ENCODE results near the gene KNSTRN.

KNSTRN gene

GRCh38 chr15:40369474-40369869 is 13.0 kb upstream of the KNSTRN start:
- H2AFZ ChIP-seq (ENCODE audit: low read depth, low read length, severe bottlenecking), result no peak overlapping the region
- H4K20me1 ChIP-seq (ENCODE audit: low read depth, low read length), result no peaks in the 10 kb centered on the region
- H3K9me3 ChIP-seq (ENCODE audit: insufficient read depth, low read length), result no peaks in the 10 kb centered on the region
- H3K9ac ChIP-seq (ENCODE audit: low read length), result no peak overlapping the region
- TF ChIP-seq, protein P1, sequence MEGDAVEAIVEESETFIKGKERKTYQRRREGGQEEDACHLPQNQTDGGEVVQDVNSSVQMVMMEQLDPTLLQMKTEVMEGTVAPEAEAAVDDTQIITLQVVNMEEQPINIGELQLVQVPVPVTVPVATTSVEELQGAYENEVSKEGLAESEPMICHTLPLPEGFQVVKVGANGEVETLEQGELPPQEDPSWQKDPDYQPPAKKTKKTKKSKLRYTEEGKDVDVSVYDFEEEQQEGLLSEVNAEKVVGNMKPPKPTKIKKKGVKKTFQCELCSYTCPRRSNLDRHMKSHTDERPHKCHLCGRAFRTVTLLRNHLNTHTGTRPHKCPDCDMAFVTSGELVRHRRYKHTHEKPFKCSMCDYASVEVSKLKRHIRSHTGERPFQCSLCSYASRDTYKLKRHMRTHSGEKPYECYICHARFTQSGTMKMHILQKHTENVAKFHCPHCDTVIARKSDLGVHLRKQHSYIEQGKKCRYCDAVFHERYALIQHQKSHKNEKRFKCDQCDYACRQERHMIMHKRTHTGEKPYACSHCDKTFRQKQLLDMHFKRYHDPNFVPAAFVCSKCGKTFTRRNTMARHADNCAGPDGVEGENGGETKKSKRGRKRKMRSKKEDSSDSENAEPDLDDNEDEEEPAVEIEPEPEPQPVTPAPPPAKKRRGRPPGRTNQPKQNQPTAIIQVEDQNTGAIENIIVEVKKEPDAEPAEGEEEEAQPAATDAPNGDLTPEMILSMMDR (IDR thresholded peaks at IDR 0.05; ENCODE audit: insufficient read depth, low read length, poor library complexity, severe bottlenecking), result no peak
- no peak for TF ChIP-seq EZH2phosphoT487 (conservative IDR thresholded peaks at IDR 0.05; ENCODE audit: low read length)
- no peaks in the 10 kb centered on the region for H3F3A ChIP-seq (ENCODE audit: insufficient read depth)
- H3K36me3 ChIP-seq (ENCODE audit: low read length), result no peaks in the 10 kb centered on the region
- no peaks in the 10 kb centered on the region; the same call in 1 of the 2 replicates for H3K27me3 ChIP-seq (ENCODE audit: low read length)
- H3K4me3 ChIP-seq (ENCODE audit: insufficient read depth, low read length, poor library complexity, severe bottlenecking), result no peak overlapping the region
- H3K27ac ChIP-seq (ENCODE audit: low read depth, low read length), result no peak overlapping the region
- H3K79me2 ChIP-seq (ENCODE audit: insufficient read depth, low read length), result no peaks in the 10 kb centered on the region
- no peaks in the 10 kb centered on the region for H3K9me2 ChIP-seq (replicated peaks; ENCODE audit: insufficient read depth, low read length)
- no peak overlapping the region for H3K4me2 ChIP-seq (ENCODE audit: low read depth, low read length, poor library complexity, severe bottlenecking)

GRCh38 chr15:40369971-40370370 is 12.6 kb upstream of the KNSTRN start:
- no peak overlapping the region for H3K27ac ChIP-seq (ENCODE audit: low read depth, low read length)

DNA sequence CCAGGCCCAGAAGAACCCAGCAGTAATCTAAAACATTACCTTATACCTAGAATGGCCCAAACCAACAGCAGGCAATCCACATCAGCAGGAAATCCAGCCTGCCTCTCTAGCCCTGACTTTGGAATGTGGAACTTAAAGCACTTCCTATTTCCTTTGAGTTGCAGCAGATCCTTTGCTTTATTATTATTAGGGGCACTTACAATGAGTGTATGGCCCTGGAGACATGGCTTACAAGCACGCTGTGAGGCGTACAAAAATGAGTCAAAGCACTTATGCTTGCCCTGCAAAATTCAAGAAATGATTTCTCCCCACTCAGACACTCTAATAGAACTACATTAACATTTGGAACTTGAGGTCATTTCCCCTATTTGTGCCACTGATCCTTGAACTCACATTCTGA is 9.5 kb upstream of the KNSTRN start:
- Histone ChIP-seq H4K20me1 (ENCODE audit: low read depth, low read length) (no peaks in the 10 kb centered on the region), H3K9me2 (replicated peaks; ENCODE audit: insufficient read depth, low read length) (no peaks in the 10 kb centered on the region), H3K9me3 (ENCODE audit: insufficient read depth, low read length) (no peaks in the 10 kb centered on the region), H3K4me2 (ENCODE audit: low read depth, low read length, poor library complexity, severe bottlenecking) (no peak overlapping the region), H3K9ac (ENCODE audit: low read length) (no peak overlapping the region), H3K27me3 (ENCODE audit: low read length) (no peaks in the 10 kb centered on the region; the same call in 1 of the 2 replicates), H2AFZ (ENCODE audit: low read depth, low read length, severe bottlenecking) (no peak overlapping the region), H3K36me3 (ENCODE audit: low read length) (no peaks in the 10 kb centered on the region), H3K4me3 (ENCODE audit: insufficient read depth, low read length, poor library complexity, severe bottlenecking) (no peak overlapping the region), H3F3A (ENCODE audit: insufficient read depth) (no peaks in the 10 kb centered on the region), H3K27ac (ENCODE audit: low read depth, low read length) (no peak overlapping the region), H3K79me2 (ENCODE audit: insufficient read depth, low read length) (no peaks in the 10 kb centered on the region)
- no peak for TF ChIP-seq EZH2phosphoT487 (conservative IDR thresholded peaks at IDR 0.05; ENCODE audit: low read length)
- TF ChIP-seq, protein P1 (IDR thresholded peaks at IDR 0.05; ENCODE audit: insufficient read depth, low read length, poor library complexity, severe bottlenecking), result no peak

More at GRCh38 chr15:40369971-40370370, 12.6 kb upstream of the KNSTRN start:
- H3K9me3 ChIP-seq (ENCODE audit: insufficient read depth, low read length), result no peaks in the 10 kb centered on the region
- no peaks in the 10 kb centered on the region for H3K9me2 ChIP-seq (replicated peaks; ENCODE audit: insufficient read depth, low read length)
- TF ChIP-seq, protein P1 (IDR thresholded peaks at IDR 0.05; ENCODE audit: insufficient read depth, low read length, poor library complexity, severe bottlenecking), result no peak
- no peak for TF ChIP-seq EZH2phosphoT487 (conservative IDR thresholded peaks at IDR 0.05; ENCODE audit: low read length)
- H2AFZ ChIP-seq (ENCODE audit: low read depth, low read length, severe bottlenecking), result no peak overlapping the region
- H3K79me2 ChIP-seq (ENCODE audit: insufficient read depth, low read length), result no peaks in the 10 kb centered on the region
- no peak overlapping the region for H3K9ac ChIP-seq (ENCODE audit: low read length)
- no peaks in the 10 kb centered on the region for H3K36me3 ChIP-seq (ENCODE audit: low read length)
- no peak overlapping the region for H3K4me3 ChIP-seq (ENCODE audit: insufficient read depth, low read length, poor library complexity, severe bottlenecking)
- no peaks in the 10 kb centered on the region for H4K20me1 ChIP-seq (ENCODE audit: low read depth, low read length)
- H3K27me3 ChIP-seq (ENCODE audit: low read length), result no peaks in the 10 kb centered on the region; the same call in 1 of the 2 replicates
- H3F3A ChIP-seq (ENCODE audit: insufficient read depth), result no peaks in the 10 kb centered on the region
- no peak overlapping the region for H3K4me2 ChIP-seq (ENCODE audit: low read depth, low read length, poor library complexity, severe bottlenecking)
